GM06990 (cell line): ENCODE measurements around the gene HS3ST4.

Source experiments
- DNase-seq: peaks from one replicate; pipeline ENCODE4 v3.0.0-alpha.2; 2011; ENCODE audit not compliant: insufficient read length; ENCODE audit errors: extremely low read depth
- H3K27me3 ChIP-seq: replicated peaks from 2 replicates; pipeline ENCODE4 v1.6.0; 2011; ENCODE audit warnings: low read length; ENCODE audit not compliant: control insufficient read depth, insufficient read depth
- H3K36me3 ChIP-seq: 2 replicates; pipeline ENCODE4 v1.5.1; 2011; ENCODE audit warnings: low read length; ENCODE audit not compliant: control insufficient read depth, insufficient read depth
- H3K4me3 ChIP-seq: replicated peaks from 2 replicates; pipeline ENCODE4 v1.5.1; 2011; ENCODE audit warnings: low read depth, mild to moderate bottlenecking, control low read depth, low read length
- TF ChIP-seq, protein P1 (sequence below): IDR thresholded peaks from 2 replicates; pipeline ENCODE4 v1.5.1; 2011; ENCODE audit warnings: low read length, control low read depth, mild to moderate bottlenecking, inconsistent platforms; ENCODE audit not compliant: insufficient read depth, poor library complexity, severe bottlenecking

HS3ST4 gene

DNA sequence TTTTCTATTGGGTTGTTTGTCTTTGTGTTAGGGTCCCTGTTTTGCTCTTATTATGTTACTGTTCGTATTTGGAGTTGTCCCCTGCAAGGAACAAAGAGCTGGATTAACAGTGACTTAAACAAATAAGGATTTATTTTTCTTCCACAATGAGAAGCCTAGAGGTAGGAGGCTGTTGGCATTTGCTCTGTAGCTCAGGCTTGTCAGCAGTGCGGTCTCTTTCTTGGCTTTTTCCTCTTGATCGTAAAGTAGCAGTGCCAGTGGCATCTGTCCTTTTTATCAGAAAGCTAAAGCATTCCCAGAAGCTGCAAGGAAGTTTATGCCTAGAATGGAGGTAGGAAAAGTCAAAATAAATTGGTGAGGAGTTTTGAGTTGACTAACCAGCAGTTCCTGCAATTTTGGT, 154.1 kb downstream of the HS3ST4 start:
- no peaks in the 10 kb centered on the region; the same call in 1 of the 2 replicates for H3K27me3 ChIP-seq
- TF ChIP-seq, protein P1, sequence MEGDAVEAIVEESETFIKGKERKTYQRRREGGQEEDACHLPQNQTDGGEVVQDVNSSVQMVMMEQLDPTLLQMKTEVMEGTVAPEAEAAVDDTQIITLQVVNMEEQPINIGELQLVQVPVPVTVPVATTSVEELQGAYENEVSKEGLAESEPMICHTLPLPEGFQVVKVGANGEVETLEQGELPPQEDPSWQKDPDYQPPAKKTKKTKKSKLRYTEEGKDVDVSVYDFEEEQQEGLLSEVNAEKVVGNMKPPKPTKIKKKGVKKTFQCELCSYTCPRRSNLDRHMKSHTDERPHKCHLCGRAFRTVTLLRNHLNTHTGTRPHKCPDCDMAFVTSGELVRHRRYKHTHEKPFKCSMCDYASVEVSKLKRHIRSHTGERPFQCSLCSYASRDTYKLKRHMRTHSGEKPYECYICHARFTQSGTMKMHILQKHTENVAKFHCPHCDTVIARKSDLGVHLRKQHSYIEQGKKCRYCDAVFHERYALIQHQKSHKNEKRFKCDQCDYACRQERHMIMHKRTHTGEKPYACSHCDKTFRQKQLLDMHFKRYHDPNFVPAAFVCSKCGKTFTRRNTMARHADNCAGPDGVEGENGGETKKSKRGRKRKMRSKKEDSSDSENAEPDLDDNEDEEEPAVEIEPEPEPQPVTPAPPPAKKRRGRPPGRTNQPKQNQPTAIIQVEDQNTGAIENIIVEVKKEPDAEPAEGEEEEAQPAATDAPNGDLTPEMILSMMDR: no peak
- no peak for DNase-seq
- no peaks in the 10 kb centered on the region for H3K36me3 ChIP-seq
- H3K4me3 ChIP-seq: no peak overlapping the region

DNA sequence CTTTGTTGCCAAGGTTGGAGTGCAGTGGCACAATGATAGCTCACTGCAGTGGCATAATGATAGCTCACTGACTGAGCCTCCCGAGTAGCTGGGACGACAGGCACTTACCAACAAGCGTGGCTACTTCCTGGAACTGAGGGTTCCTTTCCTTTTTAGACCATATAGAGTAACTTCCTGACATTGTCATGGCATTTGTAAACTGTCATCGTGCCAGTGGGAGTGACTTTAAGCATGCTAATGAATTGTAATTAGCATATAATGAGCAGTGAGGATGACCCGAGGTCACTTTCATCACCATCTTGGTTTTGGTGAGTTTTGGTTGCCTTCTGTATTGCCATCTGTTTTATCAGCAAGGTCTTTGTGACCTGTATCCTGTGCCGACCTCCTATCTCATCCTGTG, 162.4 kb downstream of the HS3ST4 start:
- TF ChIP-seq, protein P1: no peak
- Histone ChIP-seq H3K27me3 (no peaks in the 10 kb centered on the region), H3K4me3 (no peak overlapping the region), H3K36me3 (no peaks in the 10 kb centered on the region)
- no peak for DNase-seq

DNA sequence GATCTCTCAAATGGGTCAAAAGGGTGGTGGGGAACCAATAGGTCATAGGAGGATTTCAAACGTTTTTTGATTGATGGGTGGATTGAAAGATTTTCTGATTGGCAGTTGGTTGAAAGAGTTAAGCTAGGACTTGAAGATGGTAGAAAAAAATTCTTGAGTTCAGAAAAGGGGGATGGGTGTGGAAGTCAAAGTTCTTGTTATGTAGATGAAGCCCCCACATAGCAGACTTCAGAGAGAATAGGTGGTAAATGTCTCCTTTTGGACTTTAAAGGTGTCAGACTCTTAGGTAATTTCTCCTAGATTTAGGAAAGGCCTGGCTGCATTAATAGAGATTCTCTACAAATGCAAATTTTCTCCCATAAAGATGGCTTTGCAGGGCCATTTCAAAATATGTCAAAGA, 163.3 kb downstream of the HS3ST4 start:
- DNase-seq: no peak
- TF ChIP-seq, protein P1: no peak
- Histone ChIP-seq H3K27me3 (no peaks in the 10 kb centered on the region), H3K4me3 (no peak overlapping the region), H3K36me3 (no peaks in the 10 kb centered on the region)

DNA sequence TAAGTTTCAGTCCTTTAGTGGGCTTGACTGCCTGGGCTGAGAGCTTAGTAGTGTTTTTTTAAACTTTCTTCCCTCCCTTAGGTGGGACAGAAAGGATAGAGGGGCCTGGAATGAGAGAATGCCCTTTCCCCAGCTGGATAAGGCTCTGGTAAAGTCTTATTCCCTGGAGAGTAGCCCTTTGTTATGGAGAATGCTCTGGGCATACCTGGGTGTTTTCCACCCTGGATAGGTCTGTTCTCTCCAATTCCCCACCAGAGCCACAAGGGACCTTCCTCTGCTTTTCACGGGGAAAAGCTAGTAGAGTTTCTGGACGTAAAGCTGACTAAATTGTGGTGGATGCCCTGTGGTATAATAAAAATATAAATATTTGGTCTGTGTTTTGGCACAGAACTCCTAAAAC, 164.1 kb downstream of the HS3ST4 start:
- Histone ChIP-seq H3K4me3 (no peak overlapping the region), H3K36me3 (no peaks in the 10 kb centered on the region), H3K27me3 (no peaks in the 10 kb centered on the region)
- TF ChIP-seq, protein P1: no peak
- no peak for DNase-seq

DNA sequence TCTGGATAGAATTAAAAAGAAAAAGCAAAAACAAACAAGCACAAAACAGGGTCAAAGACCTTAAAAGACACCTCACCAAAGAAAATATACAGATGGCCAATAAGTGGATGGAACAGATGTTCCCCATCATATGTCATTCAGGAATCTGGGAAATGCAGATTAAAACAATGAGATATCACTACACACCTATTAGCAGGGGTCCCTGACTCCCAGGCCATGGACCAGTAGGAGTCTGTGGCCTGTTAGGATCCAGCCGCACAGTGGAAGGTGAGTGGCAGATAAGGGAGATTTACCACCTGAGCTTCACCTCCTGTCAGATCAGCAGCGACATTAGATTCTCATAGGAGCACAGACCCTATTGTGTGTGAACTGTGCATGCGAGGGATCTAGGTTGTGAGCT, 167.9 kb downstream of the HS3ST4 start:
- no peak for DNase-seq
- TF ChIP-seq, protein P1: no peak
- no peaks in the 10 kb centered on the region for H3K36me3 ChIP-seq

DNA sequence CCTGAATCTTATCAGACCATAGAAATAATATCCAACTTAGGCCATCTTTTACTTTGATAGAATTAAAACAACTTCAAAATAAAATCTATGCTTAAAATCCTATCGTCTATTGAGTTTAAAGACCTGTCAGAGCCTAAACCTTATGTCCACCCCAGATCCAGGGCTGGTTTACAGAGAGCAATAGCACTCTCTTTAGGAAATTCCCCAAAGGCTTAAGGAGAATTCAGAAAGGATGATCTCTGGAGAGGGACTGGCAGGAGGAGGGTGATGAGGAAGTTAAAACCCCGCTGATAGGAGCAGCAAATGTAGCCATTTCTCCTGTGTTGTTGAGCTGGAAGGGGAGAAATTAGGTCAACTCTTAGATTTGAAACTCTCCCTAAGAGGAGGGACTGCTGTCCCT, 175.3 kb downstream of the HS3ST4 start:
- no peaks in the 10 kb centered on the region for H3K27me3 ChIP-seq
- H3K36me3 ChIP-seq: no peaks in the 10 kb centered on the region
- no peak overlapping the region for H3K4me3 ChIP-seq
- TF ChIP-seq, protein P1: no peak
- DNase-seq: no peak

More for the DNA sequence above, 167.9 kb downstream of the HS3ST4 start:
- Histone ChIP-seq H3K4me3 (no peak overlapping the region), H3K27me3 (no peaks in the 10 kb centered on the region)
